GM12878 (cell line): ENCODE results near the gene ZNF394. TPM values are rescaled to one million over a fixed set of nuclear protein-coding genes. Genes with fewer than 3 reads are reported as not detected.

Experiments used
- ATAC-seq: fragments of 200-7000 bp; cut with Tn5 transposase; 3 replicates; pipeline ENCODE4 v1.9.1; 2020; ENCODE audit warnings: mild to moderate bottlenecking, moderate library complexity
- BruUV-seq: library from RNA; stranded (reverse); fragments of 400-500 nt; replicated peaks from 2 replicates; lab custom pipeline; 2021; lab: Mats Ljungman, UMichigan
- CTCF ChIA-PET: fragments of 300-600 bp; sonication (Branson Sonifier 250); formaldehyde crosslinking; extraction: SDS; loops from one replicate; lab custom pipeline; 2021; ENCODE audit warnings: inconsistent platforms; lab: Yijun Ruan, JAX
- POLR2A ChIA-PET: fragments of 350-600 bp; formaldehyde crosslinking; extraction: SDS; loops from one replicate; lab custom pipeline; 2021; ENCODE audit warnings: inconsistent platforms; lab: Charles Lee
- RAD21 ChIA-PET: fragments of 300-600 bp; sonication (Branson Sonifier 250); formaldehyde crosslinking; loops from one replicate; lab custom pipeline; 2023; ENCODE audit warnings: antibody characterized with exemption; ENCODE audit not compliant: unreplicated experiment; lab: Charles Lee
- SMC1A ChIA-PET: fragments of 300-600 bp; sonication (Branson Sonifier 250); formaldehyde crosslinking; loops from one replicate; lab custom pipeline; 2023; ENCODE audit not compliant: unreplicated experiment, uncharacterized antibody; lab: Charles Lee
- DNase-seq: peaks from one replicate; pipeline ENCODE4 v3.0.0-alpha.2; 2011; ENCODE audit warnings: low read depth, low spot score
- FAIRE-seq: peaks from 3 replicates; lab custom pipeline; 2011; peaks lifted over from hg19 to GRCh38; lab: Jason Lieb, UNC
- H2AFZ ChIP-seq: 2 replicates; pipeline ENCODE4 v1.6.0; 2011; ENCODE audit warnings: low read depth, low read length, control low read depth; ENCODE audit not compliant: control insufficient read depth
- H3K27ac ChIP-seq: 2 replicates; pipeline ENCODE4 v1.5.1; 2011; ENCODE audit warnings: control low read depth; ENCODE audit not compliant: control insufficient read depth, insufficient read depth
- H3K27me3 ChIP-seq, 2 experiments: replicated peaks in 1 of 2; 2 replicates each; pipeline versions ENCODE4 v1.6.0 to v1.6.1; 2011; ENCODE audit warnings: low read length in 1 of 2; ENCODE audit not compliant: control insufficient read depth in 2 of 2, insufficient read depth in 2 of 2
- H3K36me3 ChIP-seq, 2 experiments: 2 replicates each; pipeline ENCODE4 v1.5.1; 2011; ENCODE audit warnings: low read length in 1 of 2; ENCODE audit not compliant: control insufficient read depth in 2 of 2, insufficient read depth in 2 of 2
- H3K4me1 ChIP-seq: 2 replicates; pipeline ENCODE4 v1.6.1; 2011; ENCODE audit warnings: mild to moderate bottlenecking, low read length, moderate library complexity, mixed read lengths; ENCODE audit not compliant: control insufficient read depth, insufficient read depth
- H3K4me2 ChIP-seq: 2 replicates; pipeline ENCODE4 v1.6.0; 2011; ENCODE audit warnings: control low read depth; ENCODE audit not compliant: control insufficient read depth, insufficient read depth
- H3K4me3 ChIP-seq: fragments of 200-600 bp; sonication (generic); 2 replicates; pipeline ENCODE4 v1.5.1; 2016
- H3K79me2 ChIP-seq: 2 replicates; pipeline ENCODE4 v1.6.0; 2011; ENCODE audit warnings: low read length; ENCODE audit not compliant: control insufficient read depth, insufficient read depth
- H3K9ac ChIP-seq: 2 replicates; pipeline ENCODE4 v1.8.0; 2011; ENCODE audit warnings: low read length, control low read depth, mixed read lengths; ENCODE audit not compliant: control insufficient read depth, insufficient read depth
- H3K9me3 ChIP-seq: replicated peaks from 3 replicates; pipeline ENCODE4 v1.5.1; 2011; ENCODE audit warnings: mild to moderate bottlenecking, low read length; ENCODE audit not compliant: control insufficient read depth, insufficient read depth
- H4K20me1 ChIP-seq: 2 replicates; pipeline ENCODE4 v1.6.0; 2011; ENCODE audit not compliant: control insufficient read depth, insufficient read depth
- CREB1 ChIP-seq: IDR thresholded peaks from 2 replicates; pipeline ENCODE4 v1.6.1; 2012; ENCODE audit warnings: low read depth, mild to moderate bottlenecking, inconsistent platforms
- EGR1 ChIP-seq, 2 experiments: IDR thresholded peaks; 1 replicate in 1 of 2; 2 replicates in 1 of 2; pipeline ENCODE4 v1.6.1; 2011 to 2012; ENCODE audit warnings: low read depth in 2 of 2, low read length in 2 of 2, borderline replicate concordance in 1 of 2, mild to moderate bottlenecking in 1 of 2, moderate library complexity in 1 of 2
- KAT2A ChIP-seq: conservative IDR thresholded peaks from 2 replicates; pipeline ENCODE4 v1.6.1; 2011; ENCODE audit warnings: low read depth, low read length; ENCODE audit not compliant: control insufficient read depth
- LARP7 ChIP-seq: fragments of 450-650 bp; IDR thresholded peaks from 2 replicates; pipeline ENCODE4 v1.6.1; 2017; ENCODE audit warnings: mild to moderate bottlenecking
- MYB ChIP-seq: fragments of 150-350 bp; IDR thresholded peaks from 2 replicates; pipeline ENCODE4 v1.6.1; 2014; ENCODE audit warnings: mild to moderate bottlenecking, low read depth, low read length, borderline replicate concordance
- NFYA ChIP-seq: IDR thresholded peaks from 2 replicates; pipeline ENCODE4 v1.6.1; 2011; ENCODE audit warnings: low read depth, mild to moderate bottlenecking, low read length, improper control_type of control experiment, borderline replicate concordance
- SMAD1 ChIP-seq: fragments of 450-650 bp; IDR thresholded peaks from 2 replicates; pipeline ENCODE4 v1.6.1; 2018; ENCODE audit warnings: mild to moderate bottlenecking, low read depth; ENCODE audit not compliant: partially characterized antibody
- SREBF1 ChIP-seq: IDR thresholded peaks from 2 replicates; pipeline ENCODE4 v1.6.1; 2012; ENCODE audit warnings: mild to moderate bottlenecking, low read length
- WGBS: methylation state at CpG from one replicate; pipeline ENCODE4 v1.1.6; 2016; ENCODE audit warnings: low lambda C conversion rate; ENCODE audit not compliant: insufficient replicate concordance, insufficient coverage; ENCODE audit errors: missing lambda C conversion rate; 5-methylcytosine and 5-hydroxymethylcytosine counted together
- in situ Hi-C: fragments of 300-500 bp; cut with MboI; formaldehyde crosslinking; loops from 9 replicates; pipeline ENCODE4 v1.14.3; 2018; ENCODE audit warnings: mixed read lengths
- intact Hi-C: fragments of 100-400 bp; cut with micrococcal nuclease; formaldehyde crosslinking; loops from one replicate; pipeline ENCODE4 v1.14.2; 2022; ENCODE audit not compliant: unreplicated experiment
- polyA plus RNA-seq, 11 experiments: library from polyadenylated mRNA; depleted of rRNA in 4 of 11; unstranded in 6 of 11; stranded (reverse) in 5 of 11; fragments of >200 nt; fragmentation: Nextera tagmentation in 4 of 11; fragmentation: Illumina TruSeq in 1 of 11; extraction: Ambion mirVana in 4 of 11; extraction: Trizol in 1 of 11; gene quantifications; 1 replicate in 1 of 11; 2 replicates in 10 of 11; pipeline versions ENCODE4 v1.2.1 to v1.2.3, GENCODE V29; 2011 to 2016; ENCODE audit warnings: inconsistent platforms in 2 of 11, missing spikeins in 2 of 11, low read depth in 1 of 11
- total RNA-seq, 4 experiments: library from RNA; depleted of rRNA in 3 of 4; stranded (reverse); fragments of >200 nt in 3 of 4; fragmentation: Illumina TruSeq in 1 of 4; extraction: Trizol in 1 of 4; gene quantifications; 2 replicates each; pipeline versions ENCODE4 v1.2.1 to v1.2.3, GENCODE V29; 2013 to 2021
- TF ChIP-seq, protein P1 (sequence below): fragments of 450-650 bp; IDR thresholded peaks from 2 replicates; pipeline ENCODE4 v1.6.1; 2016; ENCODE audit warnings: mild to moderate bottlenecking
- TF ChIP-seq, protein P2 (sequence below): fragments of 450-650 bp; IDR thresholded peaks from 2 replicates; pipeline ENCODE4 v1.6.1; 2017; ENCODE audit warnings: mild to moderate bottlenecking, low read depth, inconsistent platforms; ENCODE audit not compliant: poor library complexity, severe bottlenecking
- TF ChIP-seq, protein P3 (sequence below): fragments of 450-650 bp; IDR thresholded peaks from 2 replicates; pipeline ENCODE4 v1.6.1; 2018; ENCODE audit warnings: mild to moderate bottlenecking, low read depth, moderate library complexity; ENCODE audit not compliant: partially characterized antibody
- TF ChIP-seq, protein P4 (sequence below), 3 experiments: IDR thresholded peaks in 2 of 3; conservative IDR thresholded peaks in 1 of 3; 2 replicates each; pipeline ENCODE4 v1.5.1; 2011; ENCODE audit warnings: low read depth in 3 of 3, low read length in 3 of 3, mild to moderate bottlenecking in 3 of 3, control low read depth in 2 of 3, moderate library complexity in 2 of 3, inconsistent platforms in 1 of 3, mixed read lengths in 1 of 3; ENCODE audit not compliant: control insufficient read depth in 2 of 3, insufficient read depth in 1 of 3; ENCODE audit errors: extremely low read depth in 1 of 3

The ZNF394 gene
- total and polyA plus RNA-seq, 10 of the 15 experiments (the other 5 are each of a cell fraction or from before 2014, with no cell fraction given): 2.5 to 26.8 (median 22.7) TPM

DNA sequence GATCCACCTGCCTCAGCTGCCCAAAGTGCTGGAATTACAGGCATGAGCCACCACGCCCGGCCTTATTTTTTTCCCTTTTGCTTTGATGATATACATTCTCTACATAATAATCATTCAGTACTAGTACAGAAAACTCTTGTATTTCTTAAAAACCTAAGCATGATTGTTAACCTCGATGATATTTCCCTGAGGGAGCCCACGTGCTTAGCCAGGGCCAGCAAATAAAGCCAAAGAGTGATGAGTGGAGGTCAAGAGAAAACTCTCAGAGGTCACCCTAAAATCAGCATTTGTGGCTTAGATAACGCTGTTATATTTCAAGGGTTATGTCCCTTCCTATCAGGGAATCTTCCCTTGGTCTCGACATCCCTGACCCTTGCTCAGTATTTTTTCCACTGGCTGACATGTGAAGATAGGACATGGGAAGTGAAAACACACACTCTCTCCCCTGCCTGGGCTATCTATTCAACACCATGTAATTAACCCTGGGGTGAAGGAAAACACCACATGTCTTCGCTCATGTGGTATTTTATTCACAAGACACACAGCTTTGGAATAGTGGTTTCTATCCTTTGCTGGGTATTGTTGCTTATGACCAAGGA is 39.2 kb upstream of the ZNF394 start (continued):
- TF ChIP-seq, protein P1, sequence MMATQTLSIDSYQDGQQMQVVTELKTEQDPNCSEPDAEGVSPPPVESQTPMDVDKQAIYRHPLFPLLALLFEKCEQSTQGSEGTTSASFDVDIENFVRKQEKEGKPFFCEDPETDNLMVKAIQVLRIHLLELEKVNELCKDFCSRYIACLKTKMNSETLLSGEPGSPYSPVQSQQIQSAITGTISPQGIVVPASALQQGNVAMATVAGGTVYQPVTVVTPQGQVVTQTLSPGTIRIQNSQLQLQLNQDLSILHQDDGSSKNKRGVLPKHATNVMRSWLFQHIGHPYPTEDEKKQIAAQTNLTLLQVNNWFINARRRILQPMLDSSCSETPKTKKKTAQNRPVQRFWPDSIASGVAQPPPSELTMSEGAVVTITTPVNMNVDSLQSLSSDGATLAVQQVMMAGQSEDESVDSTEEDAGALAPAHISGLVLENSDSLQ: no peak

DNA sequence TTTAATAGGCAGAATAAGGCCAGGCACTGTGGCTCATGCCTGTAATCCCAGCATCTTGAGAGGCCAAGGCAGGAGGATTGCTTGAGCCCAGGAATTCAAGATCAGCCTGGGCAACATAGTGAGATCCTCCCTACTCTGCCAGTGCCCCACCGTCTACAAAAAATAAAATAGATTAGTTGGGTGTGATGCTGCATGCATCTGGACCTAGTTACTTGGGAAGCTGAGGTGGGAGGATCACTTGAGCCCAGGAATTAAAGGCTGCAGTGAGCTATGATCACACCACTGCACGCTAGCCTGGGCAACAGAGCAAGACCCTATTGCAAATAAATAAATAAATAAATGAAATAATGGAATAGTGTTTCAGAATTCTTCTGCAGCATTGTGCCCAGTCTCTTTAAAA is 35.6 kb upstream of the ZNF394 start:
- POLR2A ChIA-PET: no interaction called here
- Histone ChIP-seq H3K27ac (no peak overlapping the region), H3K36me3 (peaks cover 4 to 12% of the 10 kb centered on the region in 2 experiments), H3K4me3 (no peak overlapping the region), H3K9ac (no peak overlapping the region), H3K9me3 (peaks cover 28% of the 10 kb centered on the region), H3K4me1 (no peaks in the 10 kb centered on the region), H4K20me1 (no peaks in the 10 kb centered on the region), H3K4me2 (no peak overlapping the region), H3K27me3 (no peaks in the 10 kb centered on the region), H2AFZ (no peak overlapping the region), H3K79me2 (no peaks in the 10 kb centered on the region)
- TF ChIP-seq KAT2A: no peak
- no peak for TF ChIP-seq LARP7
- TF ChIP-seq, protein P2, sequence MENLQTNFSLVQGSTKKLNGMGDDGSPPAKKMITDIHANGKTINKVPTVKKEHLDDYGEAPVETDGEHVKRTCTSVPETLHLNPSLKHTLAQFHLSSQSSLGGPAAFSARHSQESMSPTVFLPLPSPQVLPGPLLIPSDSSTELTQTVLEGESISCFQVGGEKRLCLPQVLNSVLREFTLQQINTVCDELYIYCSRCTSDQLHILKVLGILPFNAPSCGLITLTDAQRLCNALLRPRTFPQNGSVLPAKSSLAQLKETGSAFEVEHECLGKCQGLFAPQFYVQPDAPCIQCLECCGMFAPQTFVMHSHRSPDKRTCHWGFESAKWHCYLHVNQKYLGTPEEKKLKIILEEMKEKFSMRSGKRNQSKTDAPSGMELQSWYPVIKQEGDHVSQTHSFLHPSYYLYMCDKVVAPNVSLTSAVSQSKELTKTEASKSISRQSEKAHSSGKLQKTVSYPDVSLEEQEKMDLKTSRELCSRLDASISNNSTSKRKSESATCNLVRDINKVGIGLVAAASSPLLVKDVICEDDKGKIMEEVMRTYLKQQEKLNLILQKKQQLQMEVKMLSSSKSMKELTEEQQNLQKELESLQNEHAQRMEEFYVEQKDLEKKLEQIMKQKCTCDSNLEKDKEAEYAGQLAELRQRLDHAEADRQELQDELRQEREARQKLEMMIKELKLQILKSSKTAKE: no peak
- TF ChIP-seq NFYA: no peak
- no peak for TF ChIP-seq EGR1 (IDR thresholded peaks at IDR 0.05; ENCODE audit: borderline replicate concordance in 1 of 2, low read depth in 2 of 2, low read length in 2 of 2)
- TF ChIP-seq, protein P1: no peak
- TF ChIP-seq MYB: no peak
- TF ChIP-seq SMAD1: no peak
- no peak for TF ChIP-seq CREB1
- TF ChIP-seq SREBF1: no peak
- TF ChIP-seq, protein P3, sequence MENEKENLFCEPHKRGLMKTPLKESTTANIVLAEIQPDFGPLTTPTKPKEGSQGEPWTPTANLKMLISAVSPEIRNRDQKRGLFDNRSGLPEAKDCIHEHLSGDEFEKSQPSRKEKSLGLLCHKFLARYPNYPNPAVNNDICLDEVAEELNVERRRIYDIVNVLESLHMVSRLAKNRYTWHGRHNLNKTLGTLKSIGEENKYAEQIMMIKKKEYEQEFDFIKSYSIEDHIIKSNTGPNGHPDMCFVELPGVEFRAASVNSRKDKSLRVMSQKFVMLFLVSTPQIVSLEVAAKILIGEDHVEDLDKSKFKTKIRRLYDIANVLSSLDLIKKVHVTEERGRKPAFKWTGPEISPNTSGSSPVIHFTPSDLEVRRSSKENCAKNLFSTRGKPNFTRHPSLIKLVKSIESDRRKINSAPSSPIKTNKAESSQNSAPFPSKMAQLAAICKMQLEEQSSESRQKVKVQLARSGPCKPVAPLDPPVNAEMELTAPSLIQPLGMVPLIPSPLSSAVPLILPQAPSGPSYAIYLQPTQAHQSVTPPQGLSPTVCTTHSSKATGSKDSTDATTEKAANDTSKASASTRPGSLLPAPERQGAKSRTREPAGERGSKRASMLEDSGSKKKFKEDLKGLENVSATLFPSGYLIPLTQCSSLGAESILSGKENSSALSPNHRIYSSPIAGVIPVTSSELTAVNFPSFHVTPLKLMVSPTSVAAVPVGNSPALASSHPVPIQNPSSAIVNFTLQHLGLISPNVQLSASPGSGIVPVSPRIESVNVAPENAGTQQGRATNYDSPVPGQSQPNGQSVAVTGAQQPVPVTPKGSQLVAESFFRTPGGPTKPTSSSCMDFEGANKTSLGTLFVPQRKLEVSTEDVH: no peak
- TF ChIP-seq, protein P4, sequence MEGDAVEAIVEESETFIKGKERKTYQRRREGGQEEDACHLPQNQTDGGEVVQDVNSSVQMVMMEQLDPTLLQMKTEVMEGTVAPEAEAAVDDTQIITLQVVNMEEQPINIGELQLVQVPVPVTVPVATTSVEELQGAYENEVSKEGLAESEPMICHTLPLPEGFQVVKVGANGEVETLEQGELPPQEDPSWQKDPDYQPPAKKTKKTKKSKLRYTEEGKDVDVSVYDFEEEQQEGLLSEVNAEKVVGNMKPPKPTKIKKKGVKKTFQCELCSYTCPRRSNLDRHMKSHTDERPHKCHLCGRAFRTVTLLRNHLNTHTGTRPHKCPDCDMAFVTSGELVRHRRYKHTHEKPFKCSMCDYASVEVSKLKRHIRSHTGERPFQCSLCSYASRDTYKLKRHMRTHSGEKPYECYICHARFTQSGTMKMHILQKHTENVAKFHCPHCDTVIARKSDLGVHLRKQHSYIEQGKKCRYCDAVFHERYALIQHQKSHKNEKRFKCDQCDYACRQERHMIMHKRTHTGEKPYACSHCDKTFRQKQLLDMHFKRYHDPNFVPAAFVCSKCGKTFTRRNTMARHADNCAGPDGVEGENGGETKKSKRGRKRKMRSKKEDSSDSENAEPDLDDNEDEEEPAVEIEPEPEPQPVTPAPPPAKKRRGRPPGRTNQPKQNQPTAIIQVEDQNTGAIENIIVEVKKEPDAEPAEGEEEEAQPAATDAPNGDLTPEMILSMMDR (IDR thresholded peaks at IDR 0.05 in 2 of 3, conservative IDR thresholded peaks at IDR 0.05 in 1 of 3; ENCODE audit: control insufficient read depth in 2 of 3, extremely low read depth in 1 of 3, insufficient read depth in 1 of 3, low read depth in 3 of 3, low read length in 3 of 3): no peak
- no peak for FAIRE-seq
- no TSS peak for BruUV-seq
- CTCF ChIA-PET: no interaction called here
- in situ Hi-C loops (no loop called here), intact Hi-C loops (no loop called here)
- SMC1A ChIA-PET: no interaction called here
- DNase-seq: no peak
- no peak for ATAC-seq
- WGBS: 97% methylated on average over 2 of the region's 2 CpGs
- RAD21 ChIA-PET: no interaction called here
